Spleen (tissue), 7 donors: Measurements from ENCODE around the gene ULBP2.
"Not testable (repeated sequence)": the region's sequence is repeated elsewhere in the genome, so short reads cannot be mapped to it uniquely, and the experiment has no call there.

ENCODE experiments used
- POLR2A ChIP-seq, 3 donors: fragments of 450-650 bp; IDR thresholded peaks; one replicate each; pipeline ENCODE4 v1.5.1; 2017; ENCODE audit warnings: antibody characterized with exemption in 3 of 3, mild to moderate bottlenecking in 1 of 3
- POLR2AphosphoS5 ChIP-seq, 3 donors: sonication (generic); formaldehyde crosslinking; IDR thresholded peaks; one replicate each; pipeline ENCODE4 v1.5.1; 2017; ENCODE audit warnings: antibody characterized with exemption in 3 of 3
- TF ChIP-seq, protein P1 (sequence below), 11 experiments: fragments of 200-600 bp in 7 of 11; fragments of 450-650 bp in 4 of 11; sonication (generic) in 4 of 11; IDR thresholded peaks in 8 of 11; conservative IDR thresholded peaks in 3 of 11; 1 replicate in 7 of 11; 2 replicates in 4 of 11; pipeline versions ENCODE4 v1.4.0 to v1.8.0; 2016 to 2021; ENCODE audit warnings: antibody characterized with exemption in 11 of 11, inconsistent platforms in 4 of 11, mild to moderate bottlenecking in 1 of 11
- donor health status: DM: no; HTN: no; CAD: no; lungs with moderate emphysema.
- donor health status: DM: no; HTN: no; CAD: no.
- donor health status: DM: no; HTN: no; CAD: no.

DNA sequence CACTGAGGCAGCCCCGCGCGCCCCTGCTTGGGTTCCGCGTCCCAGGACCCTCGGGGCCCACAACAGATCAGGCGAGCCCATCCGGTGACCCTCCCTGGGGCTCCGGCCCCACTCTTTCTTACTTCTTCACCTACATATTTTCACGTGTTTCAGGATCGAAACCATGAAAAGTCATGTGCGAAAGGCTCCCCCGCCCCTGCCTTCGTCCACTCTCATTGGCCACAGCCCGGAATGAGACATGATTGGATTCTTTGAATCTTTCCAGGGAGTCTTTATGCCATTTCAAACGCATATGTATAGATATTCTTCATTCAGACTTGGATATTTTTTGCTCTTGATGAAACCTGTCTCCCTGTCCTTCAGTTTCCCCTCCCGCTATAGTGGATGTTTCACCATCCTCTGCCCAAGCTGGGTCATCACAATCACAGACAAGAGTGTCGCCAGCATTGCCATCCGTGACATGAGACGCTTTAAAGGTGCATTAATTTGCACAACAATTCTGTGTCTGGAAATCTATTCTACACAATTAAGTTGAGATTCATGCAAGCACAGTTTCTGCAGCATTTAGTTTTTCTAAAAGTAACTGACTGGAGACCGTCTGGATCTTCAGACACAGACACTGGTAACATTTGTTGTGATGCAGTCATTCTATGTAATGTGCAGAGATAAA is 13.3 kb downstream of the ULBP2 start:
- not testable (repeated sequence) for TF ChIP-seq POLR2A, POLR2AphosphoS5 (IDR thresholded peaks at IDR 0.05)
- TF ChIP-seq, protein P1, sequence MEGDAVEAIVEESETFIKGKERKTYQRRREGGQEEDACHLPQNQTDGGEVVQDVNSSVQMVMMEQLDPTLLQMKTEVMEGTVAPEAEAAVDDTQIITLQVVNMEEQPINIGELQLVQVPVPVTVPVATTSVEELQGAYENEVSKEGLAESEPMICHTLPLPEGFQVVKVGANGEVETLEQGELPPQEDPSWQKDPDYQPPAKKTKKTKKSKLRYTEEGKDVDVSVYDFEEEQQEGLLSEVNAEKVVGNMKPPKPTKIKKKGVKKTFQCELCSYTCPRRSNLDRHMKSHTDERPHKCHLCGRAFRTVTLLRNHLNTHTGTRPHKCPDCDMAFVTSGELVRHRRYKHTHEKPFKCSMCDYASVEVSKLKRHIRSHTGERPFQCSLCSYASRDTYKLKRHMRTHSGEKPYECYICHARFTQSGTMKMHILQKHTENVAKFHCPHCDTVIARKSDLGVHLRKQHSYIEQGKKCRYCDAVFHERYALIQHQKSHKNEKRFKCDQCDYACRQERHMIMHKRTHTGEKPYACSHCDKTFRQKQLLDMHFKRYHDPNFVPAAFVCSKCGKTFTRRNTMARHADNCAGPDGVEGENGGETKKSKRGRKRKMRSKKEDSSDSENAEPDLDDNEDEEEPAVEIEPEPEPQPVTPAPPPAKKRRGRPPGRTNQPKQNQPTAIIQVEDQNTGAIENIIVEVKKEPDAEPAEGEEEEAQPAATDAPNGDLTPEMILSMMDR (IDR thresholded peaks at IDR 0.05 in 8 of 11, conservative IDR thresholded peaks at IDR 0.05 in 3 of 11): not testable (repeated sequence)
